ENCODE results near the gene SNAI3. TPM values are rescaled to one million over a fixed set of nuclear protein-coding genes. Genes with fewer than 3 reads are reported as not detected.

SNAI3 gene
- total and polyA plus RNA-seq, 2 of the 8 experiments (the other 6 are each of a cell fraction or from before 2014, with no cell fraction given), result 8.5 to 13.3 TPM

DNA sequence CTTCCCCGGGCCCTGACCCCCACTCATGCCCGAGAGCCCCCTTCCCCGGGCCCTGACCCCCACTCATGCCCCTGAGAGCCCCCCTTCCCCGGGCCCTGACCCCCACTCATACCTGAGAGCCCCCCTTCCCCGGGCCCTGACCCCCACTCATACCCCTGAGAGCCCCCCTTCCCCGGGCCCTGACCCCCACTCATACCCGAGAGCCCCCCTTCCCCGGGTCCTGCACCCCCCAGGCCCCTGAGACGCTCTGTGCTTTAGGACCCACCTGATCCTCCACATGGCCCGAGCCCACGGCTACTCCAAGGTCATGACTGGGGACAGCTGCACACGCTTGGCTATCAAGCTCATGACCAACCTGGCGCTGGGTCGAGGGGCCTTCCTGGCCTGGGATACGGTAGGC lies 26.7 kb upstream of the SNAI3 start (continued):
- TF ChIP-seq USF2 (IDR thresholded peaks at IDR 0.05; ENCODE audit: low read length) (no peak), POLR2A (IDR thresholded peaks at IDR 0.05; ENCODE audit: control extremely low read depth in 1 of 2, low read depth in 2 of 2, low read length in 2 of 2) (no peak)

All from H1 (cell line).